Measurements from ENCODE around the gene PRSS35.
"Not testable (repeated sequence)": the region's sequence is repeated elsewhere in the genome, so short reads cannot be mapped to it uniquely, and the experiment has no call there.

Gene PRSS35

GRCh38 chr6:83539678-83540077 is 27.3 kb downstream of the PRSS35 start:
- TF ChIP-seq CTCF (IDR thresholded peaks at IDR 0.05; ENCODE audit: low read depth, low read length) = no peak
- in situ Hi-C loops (cut with HindIII; ENCODE audit: low sequenced_read_pairs) = no loop called here
- no peak for DNase-seq (ENCODE audit: low read depth, low spot score)
- H3K4me3 ChIP-seq (ENCODE audit: low read depth, low read length) = no peak overlapping the region

- no peak for TF ChIP-seq CTCF (IDR thresholded peaks at IDR 0.05; ENCODE audit: low read depth, low read length)
- no peak overlapping the region for H3K4me3 ChIP-seq (ENCODE audit: low read depth, low read length)
- no peak for DNase-seq (ENCODE audit: low read depth, low spot score)
- in situ Hi-C loops (cut with HindIII; ENCODE audit: low sequenced_read_pairs) = no loop called here
These were observed 34.3 kb downstream of the PRSS35 start for GRCh38 chr6:83546636-83547035.

GRCh38 chr6:83550482-83550881 is 38.1 kb downstream of the PRSS35 start:
- DNase-seq (ENCODE audit: low read depth, low spot score); H3K4me3 ChIP-seq (ENCODE audit: low read depth, low read length); in situ Hi-C loops (cut with HindIII; ENCODE audit: low sequenced_read_pairs): not testable (repeated sequence)

- H3K4me3 ChIP-seq (ENCODE audit: low read depth, low read length); in situ Hi-C loops (cut with HindIII; ENCODE audit: low sequenced_read_pairs); DNase-seq (ENCODE audit: low read depth, low spot score): not testable (repeated sequence)
These were observed 39.4 kb downstream of the PRSS35 start for GRCh38 chr6:83551748-83552147.

GRCh38 chr6:83556871-83557270 is 44.5 kb downstream of the PRSS35 start:
- no peak for TF ChIP-seq CTCF (IDR thresholded peaks at IDR 0.05; ENCODE audit: low read depth, low read length)
- no peak overlapping the region for H3K4me3 ChIP-seq (ENCODE audit: low read depth, low read length)
- DNase-seq (ENCODE audit: low read depth, low spot score) = no peak
- in situ Hi-C loops (cut with HindIII; ENCODE audit: low sequenced_read_pairs) = no loop called here

- DNase-seq (ENCODE audit: low read depth, low spot score) = no peak
- in situ Hi-C loops (cut with HindIII; ENCODE audit: low sequenced_read_pairs) = no loop called here
- TF ChIP-seq CTCF (IDR thresholded peaks at IDR 0.05; ENCODE audit: low read depth, low read length) = no peak
- no peak overlapping the region for H3K4me3 ChIP-seq (ENCODE audit: low read depth, low read length)
These were observed 46.6 kb downstream of the PRSS35 start for GRCh38 chr6:83558975-83559374.

GRCh38 chr6:83571663-83572185 is 59.4 kb downstream of the PRSS35 start:
- H3K4me3 ChIP-seq (ENCODE audit: low read depth, low read length); DNase-seq (ENCODE audit: low read depth, low spot score); in situ Hi-C loops (cut with HindIII; ENCODE audit: low sequenced_read_pairs): not testable (repeated sequence)

GRCh38 chr6:83574783-83575182 is 62.4 kb downstream of the PRSS35 start:
- no peak overlapping the region for H3K4me3 ChIP-seq (ENCODE audit: low read depth, low read length)
- in situ Hi-C loops (cut with HindIII; ENCODE audit: low sequenced_read_pairs) = no loop called here
- DNase-seq (ENCODE audit: low read depth, low spot score) = no peak
- no peak for TF ChIP-seq CTCF (IDR thresholded peaks at IDR 0.05; ENCODE audit: low read depth, low read length)
